GM10847 (cell line): Measurements from ENCODE around the gene AFAP1L2.

ENCODE experiments used
- POLR2A ChIP-seq: IDR thresholded peaks from 2 replicates; pipeline ENCODE4 v1.6.1; 2011; ENCODE audit not compliant: insufficient read length; ENCODE audit errors: extremely low read depth

Gene AFAP1L2

DNA sequence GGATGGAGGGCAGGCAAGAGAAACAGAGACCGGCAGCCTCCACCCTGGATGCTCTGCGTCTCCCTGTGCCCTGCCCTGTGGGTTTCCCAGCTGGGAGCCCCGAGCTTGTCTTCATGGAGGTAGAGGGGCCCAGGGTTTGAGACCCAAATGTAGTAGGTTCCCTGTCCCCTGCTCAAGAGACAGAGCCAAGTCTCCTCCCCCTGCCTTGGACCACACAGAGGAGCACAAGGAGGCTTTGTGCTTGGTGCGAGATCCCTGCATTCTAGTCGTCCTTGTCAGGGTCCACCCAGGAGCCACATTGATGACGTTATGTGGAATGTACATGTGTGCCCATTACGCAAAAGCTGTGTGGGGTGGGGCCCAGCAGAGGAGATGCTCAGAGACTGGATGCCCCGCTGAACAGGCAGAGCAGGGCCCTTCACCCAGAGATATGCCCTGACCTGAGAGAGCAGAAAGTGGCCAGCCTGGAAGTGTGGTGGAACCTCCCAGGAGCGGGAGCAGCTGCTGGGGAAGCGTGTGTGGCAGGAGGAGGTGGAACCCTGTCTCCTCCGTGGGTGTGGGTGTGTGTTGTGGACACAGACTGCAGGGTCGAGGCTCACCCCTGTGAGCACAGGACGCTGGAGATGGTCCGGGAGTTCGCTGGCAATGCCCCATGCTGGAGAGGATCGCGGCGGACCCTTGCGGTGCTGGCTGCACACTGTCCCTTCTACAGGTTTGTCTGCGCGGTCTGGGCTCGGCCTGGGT lies 126.0 kb downstream of the AFAP1L2 start:
- TF ChIP-seq POLR2A = no peak

DNA sequence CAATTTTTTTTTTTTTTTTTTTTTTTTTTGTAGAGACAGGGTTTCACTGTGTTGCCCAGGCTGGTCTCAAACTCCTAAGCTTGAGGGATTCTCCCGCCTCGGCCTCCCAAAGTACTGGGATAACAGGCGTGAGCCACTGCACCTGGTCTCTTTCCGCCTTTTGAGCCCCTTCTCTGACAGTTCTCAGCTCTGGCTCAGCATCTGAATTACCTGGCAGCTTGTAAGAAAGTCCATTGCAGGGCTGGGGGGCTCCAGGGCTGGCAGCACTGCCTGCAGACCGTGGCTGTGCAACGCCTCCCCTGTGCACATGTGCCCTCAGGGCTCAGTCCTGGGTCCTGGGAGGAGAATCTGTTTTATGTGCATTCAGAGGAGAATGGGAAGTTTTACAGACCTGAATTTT lies 127.6 kb downstream of the AFAP1L2 start:
- no peak for TF ChIP-seq POLR2A

DNA sequence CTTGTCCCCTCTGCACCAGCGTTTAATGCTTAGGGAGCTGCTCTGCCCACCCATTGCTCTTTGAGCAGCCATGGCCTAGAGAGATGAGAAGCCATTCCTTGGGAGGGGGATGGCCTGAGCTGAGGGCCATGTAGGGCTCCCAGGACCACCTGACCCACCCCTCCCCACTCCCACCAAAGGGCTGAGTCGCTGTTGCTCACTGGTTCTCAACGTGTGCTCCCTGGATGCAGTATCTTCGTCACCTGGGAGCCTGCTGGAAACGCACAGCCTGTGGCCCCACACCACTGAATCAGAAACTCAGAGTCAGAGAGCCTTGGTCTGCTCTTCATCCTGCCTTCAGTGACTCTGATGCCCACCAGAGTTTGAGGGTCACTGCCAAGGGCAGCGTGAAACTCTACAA lies 128.2 kb downstream of the AFAP1L2 start:
- TF ChIP-seq POLR2A = no peak

DNA sequence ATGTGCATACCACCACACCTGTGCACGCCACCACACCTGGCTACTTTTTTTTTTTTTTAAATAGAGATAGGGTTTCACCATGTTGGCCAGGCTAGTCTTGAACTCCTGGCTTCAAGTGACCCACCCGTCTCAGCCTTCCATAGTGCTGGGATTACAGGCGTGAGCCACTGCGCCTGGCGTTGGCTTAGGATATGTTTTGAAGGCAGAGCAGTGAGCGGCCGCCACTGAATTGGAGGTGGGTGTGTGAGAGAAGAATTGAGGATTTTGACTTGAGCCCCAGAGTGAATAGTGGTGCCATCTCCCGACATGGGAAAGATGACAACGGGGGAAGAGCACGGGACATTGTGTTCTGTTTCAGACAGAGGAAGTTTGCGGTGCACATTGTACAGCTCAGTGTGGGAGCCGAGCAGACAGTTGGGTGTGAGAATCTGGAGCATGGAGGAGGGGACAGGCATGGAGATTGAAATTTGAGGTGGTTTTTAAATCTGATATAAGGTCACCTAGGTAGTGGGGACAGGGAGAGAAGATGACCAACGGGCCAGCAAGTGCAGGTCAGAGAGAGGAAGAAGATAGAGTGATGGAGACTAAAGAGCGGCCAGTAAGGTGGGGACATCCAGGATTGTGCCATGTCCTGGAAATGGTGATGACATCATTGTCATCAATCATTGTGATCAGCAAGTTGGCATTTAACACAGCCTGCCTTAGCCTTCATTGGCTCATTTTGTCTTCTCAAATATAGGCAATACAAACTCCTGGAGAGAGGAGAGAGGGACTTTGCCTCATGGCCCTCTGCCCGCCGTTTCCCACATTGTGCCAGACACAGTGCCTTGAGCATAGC lies 129.5 kb downstream of the AFAP1L2 start:
- no peak for TF ChIP-seq POLR2A

DNA sequence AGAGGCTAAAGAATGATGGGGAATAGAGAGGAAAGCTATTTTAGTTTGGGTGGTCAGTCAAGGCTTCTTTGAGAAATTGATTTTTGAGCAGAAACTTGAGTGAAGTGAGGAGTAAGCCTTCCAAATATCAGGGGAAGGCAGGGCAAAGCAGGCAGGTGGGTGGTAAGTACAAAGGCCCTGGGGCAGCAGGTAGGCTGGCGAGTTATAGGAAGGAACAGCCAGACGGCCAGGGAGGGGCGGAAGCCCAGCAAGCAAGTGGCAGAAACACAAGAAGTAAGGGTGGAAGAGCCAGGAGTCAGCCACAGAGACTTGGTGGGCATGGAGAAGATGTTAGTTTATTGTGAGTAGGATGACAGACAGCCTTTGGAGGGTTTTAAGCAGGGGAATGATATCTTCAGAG lies 130.4 kb downstream of the AFAP1L2 start:
- TF ChIP-seq POLR2A = no peak

DNA sequence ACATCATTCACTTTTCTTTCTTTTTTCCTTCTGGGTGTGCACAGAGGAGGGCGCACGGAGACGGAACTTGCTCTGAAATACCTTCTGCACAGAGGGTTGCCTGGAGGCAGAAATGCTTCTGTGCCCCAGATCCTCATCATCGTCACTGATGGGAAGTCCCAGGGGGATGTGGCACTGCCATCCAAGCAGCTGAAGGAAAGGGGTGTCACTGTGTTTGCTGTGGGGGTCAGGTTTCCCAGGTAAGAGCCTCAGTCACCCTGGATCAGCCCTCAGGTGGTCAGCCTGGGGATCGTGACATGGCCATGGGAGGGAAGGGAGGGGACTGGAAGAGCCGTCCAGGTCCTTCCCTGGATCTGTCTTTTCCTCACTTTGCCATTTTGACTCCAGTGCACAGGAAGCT lies 131.6 kb downstream of the AFAP1L2 start:
- no peak for TF ChIP-seq POLR2A

DNA sequence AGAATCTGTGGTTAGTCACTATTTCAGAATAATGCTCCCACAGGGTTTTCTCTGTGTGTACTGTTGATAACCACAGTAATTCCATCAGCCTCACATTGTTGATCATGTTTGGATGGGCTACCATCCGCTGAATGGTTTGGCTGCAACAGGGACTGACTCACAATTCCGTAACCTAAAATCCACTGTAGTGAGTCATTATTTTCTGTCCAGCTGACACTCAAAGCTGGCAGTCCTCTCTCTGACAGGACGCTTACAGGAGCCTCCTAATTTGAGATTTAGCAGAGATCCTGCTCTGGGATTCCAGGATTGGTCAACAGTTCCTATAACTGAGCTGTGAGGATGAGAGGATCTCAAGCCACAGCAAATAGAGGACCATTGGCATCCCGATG lies 132.5 kb downstream of the AFAP1L2 start:
- TF ChIP-seq POLR2A = no peak

DNA sequence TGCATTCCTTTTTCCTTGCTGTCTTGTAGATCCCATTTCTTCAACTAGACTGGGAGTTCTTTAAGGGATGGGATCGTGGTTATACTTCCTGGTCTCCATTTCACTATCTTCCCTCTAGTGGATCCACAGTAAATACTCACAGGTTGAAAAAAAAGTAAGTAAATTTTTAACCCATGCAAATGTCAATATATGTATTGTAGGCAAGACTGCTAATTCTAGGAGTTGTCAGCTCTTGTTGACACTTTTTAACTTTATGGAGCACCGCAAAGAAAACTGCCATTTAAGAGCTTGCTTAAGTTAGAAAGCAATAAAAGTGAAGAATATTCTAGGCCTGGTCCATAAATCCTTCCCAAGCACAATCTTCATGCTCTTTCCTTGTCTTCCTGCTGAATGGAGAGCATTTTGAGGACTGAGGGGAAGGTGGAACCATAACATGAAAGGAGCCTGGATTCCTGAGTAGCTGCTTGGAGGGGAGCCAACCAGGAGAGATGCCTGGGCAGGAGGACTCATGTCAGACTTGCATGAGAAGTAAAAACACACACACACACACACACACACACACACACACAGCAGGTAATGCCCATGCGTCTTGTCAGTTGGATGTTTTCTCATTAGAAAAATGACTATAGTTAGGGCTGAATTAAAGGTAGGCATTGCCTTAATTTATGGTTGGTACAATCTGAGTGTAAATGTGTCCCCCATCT lies 133.1 kb downstream of the AFAP1L2 start:
- TF ChIP-seq POLR2A = no peak

DNA sequence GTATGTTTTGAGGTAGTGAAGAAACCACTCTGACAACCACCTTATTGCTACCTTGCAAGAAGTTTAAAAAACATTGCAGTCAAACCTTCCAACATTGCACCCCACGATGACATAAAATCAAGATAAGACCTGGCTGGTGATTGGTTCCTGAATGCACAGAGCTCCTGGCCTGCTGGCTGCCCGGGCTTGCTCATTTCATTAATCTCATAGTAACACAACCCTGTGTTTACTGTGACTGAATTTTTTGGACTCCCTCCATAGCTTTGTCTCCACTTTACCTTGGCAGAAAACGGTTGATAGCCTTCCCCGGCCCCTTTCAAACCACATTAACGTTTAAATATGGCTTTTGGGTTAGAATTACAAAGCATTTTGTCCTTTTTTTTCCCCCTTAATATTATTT lies 137.8 kb downstream of the AFAP1L2 start:
- no peak for TF ChIP-seq POLR2A

DNA sequence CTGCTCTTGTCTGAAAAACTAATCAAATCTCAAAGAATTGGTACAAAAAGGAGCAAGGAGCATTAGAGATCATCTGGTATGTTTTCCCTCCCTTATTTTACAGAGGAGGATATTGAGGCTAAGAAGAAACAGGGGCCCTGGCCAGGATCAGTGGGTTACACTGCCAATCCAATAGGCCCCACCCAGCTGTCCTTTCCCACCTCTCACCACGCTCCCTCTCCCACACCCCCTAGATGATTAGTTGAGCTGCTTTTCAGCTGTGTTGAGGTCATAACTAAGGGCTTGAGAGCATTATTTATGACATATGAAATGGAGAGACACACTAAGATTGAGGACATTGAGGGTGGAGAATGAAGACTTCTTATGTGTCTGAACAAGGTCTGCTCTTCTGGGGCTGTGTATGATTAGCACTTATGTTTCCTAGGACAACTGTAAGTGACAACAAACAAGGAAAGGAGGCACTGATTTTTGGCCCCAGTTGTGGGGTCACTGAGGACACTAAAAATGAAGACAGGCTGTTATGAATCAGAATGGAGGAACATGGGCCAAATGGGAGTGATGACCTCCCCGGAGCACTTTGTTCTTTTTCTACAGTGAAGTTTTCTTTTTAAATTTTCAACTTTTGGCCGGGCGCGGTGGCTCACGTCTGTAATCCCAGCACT lies 138.8 kb downstream of the AFAP1L2 start:
- no peak for TF ChIP-seq POLR2A

DNA sequence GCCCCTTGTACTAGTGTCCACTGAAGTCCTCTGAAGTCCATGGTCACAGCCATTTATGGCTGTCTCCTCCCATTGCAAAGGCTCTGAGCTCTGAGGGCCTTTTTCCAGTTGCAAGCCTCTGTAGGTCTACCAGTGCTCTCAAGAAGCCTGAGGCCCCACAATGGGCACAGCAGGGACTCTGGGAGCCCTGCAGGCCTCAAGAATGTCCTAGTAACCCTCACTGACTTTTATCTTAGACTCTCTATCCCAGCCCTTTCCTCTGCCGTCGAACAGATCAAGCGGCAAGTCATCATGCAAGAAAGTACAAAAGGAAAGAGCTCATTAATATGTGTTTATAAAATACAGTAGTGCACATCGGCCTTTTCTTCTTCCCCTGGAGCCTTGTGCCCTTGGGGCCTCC lies 141.8 kb downstream of the AFAP1L2 start:
- TF ChIP-seq POLR2A = no peak

DNA sequence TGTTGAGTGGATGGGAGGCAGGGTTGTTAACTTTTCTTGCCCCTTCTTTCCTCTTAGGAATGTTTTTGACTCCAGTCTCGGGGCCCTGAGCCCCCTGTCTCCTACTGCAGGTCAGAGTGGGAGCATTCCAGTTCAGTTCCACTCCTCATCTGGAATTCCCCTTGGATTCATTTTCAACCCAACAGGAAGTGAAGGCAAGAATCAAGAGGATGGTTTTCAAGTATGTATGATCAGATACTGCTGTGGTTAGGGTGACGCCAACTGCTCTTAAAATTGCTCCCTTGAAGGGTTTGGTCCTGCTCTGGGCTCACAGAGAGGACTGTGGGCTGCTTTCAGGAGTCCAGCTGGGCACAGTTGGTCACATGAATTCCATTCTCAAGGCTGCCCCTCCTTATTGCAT lies 143.2 kb downstream of the AFAP1L2 start:
- no peak for TF ChIP-seq POLR2A

DNA sequence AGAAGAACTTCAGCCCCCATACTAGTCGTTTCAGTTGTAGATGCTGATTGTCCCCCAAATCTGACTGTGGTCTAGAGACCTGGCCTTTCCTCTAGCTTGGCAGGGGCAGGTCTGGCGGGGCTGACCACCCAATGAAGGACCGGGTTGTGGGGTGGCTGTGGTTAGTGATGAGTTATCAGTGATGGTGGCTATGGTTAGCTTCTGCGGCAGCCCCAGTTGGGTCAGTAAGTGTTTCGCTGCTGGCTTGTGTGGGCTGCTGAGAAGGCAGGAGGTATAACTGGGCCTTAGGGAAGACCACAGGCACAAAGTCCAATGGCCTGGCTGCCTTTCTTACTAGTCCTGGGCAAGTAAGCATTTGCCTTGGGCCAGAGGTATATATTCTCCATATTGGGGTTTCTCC lies 143.9 kb downstream of the AFAP1L2 start:
- TF ChIP-seq POLR2A = no peak

DNA sequence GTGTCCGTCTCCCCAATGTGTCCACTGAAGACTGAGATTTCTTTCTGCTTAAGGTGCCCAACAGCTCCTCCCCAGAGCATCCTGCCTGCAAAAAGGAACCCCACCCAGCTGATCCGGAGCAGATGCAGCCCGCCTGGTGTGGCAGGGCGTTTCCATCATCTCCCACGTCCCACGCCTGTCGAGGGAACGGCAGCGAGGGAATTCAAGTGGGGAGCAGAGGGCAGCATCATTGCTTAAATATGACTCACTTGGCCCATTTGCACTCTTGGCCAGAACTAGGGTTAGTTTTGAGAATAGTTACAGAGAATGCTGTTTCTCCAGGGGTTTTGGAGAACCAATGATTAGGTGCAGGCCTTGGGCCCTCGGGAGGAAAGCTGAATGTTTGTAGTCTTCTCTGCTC lies 144.5 kb downstream of the AFAP1L2 start:
- TF ChIP-seq POLR2A = no peak

DNA sequence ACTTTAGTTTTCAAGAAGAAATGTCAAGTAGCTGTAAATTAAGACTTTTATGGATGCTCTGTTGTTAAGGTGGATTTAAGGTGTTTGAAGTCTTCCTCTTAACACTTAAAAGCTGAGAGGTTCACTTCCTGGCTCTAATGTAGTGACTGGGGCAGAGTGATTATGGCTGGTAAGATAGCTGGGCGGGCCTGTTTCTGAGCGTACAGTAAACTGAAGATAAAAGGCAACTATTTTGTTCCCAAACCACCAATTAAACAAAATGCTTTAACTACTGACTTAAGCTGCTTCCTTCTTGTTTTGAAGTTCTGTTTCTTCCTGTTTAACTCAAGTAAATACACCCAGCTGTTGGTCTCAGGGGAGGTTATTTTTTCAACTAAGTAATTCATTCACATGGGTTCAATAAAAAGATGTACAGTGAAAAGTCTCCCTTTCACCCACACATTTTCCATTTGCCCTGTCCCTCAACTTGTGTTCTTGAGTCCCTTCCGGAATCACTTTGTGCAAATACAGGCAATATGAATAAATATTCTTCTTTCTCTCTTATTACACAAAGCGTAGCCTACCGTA lies 145.9 kb downstream of the AFAP1L2 start:
- TF ChIP-seq POLR2A = no peak
